Measurements from ENCODE around the gene TCTN1. TPM values are rescaled to one million over a fixed set of nuclear protein-coding genes. Genes with fewer than 3 reads are reported as not detected.

Gene TCTN1
- total and polyA plus RNA-seq, 2 donors (not counting 1 experiment from before 2014, with no cell fraction given): 49.1 to 69.8 TPM

DNA sequence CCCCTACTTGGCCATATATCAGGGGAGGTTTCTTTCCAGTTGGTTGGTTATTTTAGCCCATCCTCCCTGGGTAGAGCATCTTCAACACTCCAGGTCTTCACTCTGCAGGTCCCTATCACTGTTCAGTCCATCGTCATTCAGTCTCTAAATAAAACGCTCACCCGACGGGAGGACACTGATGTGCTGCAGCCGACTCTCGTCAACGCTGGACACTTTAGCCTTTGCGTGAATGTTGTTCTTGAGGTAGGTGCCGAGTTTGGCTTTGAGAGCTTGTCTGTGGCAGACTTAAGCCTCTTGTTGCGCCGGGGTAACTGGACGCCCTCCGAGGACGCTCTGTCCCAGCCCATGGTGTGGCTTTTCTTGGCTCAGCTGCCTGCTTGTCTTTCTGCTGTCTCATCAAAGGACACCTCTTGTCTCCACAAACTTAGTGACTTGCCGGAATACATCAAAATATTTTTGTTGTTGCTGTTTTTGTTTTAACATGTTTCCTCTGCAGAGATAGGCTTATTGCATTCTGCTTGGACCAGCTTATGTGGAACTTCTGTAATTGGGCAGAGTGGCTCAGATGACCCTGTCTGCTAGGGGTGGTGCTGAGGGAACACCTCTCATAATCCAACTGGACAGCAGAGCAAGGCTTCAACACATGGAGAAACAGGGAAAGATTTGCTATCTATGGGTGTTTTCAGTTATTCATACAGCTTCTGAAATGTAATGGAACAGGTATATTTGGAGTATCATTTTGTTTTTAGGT is 26.5 kb downstream of the TCTN1 start:
- Histone ChIP-seq H3K9ac (ENCODE audit: low read length) (no peak overlapping the region), H3K27ac (ENCODE audit: low read length in 2 of 2) (peak overlapping the region; percentile 71 to 90), H3K4me1 (ENCODE audit: control insufficient read depth in 2 of 2, insufficient read depth in 2 of 2, low read length in 2 of 2) (peaks cover 88 to 99% of the 10 kb centered on the region in 2 donors), H3K36me3 (replicated peaks in 1 of 2; ENCODE audit: control extremely low read depth in 1 of 2, control insufficient read depth in 1 of 2, extremely low read depth in 1 of 2, insufficient read depth in 2 of 2, low read length in 1 of 2) (peaks cover 0 to 10% of the 10 kb centered on the region in 2 experiments), H3K4me2 (replicated peaks; ENCODE audit: low read depth, low read length, poor library complexity, severe bottlenecking) (peak overlapping the region; percentile 56), H3K4me3 (ENCODE audit: control extremely low read depth in 1 of 5, extremely low read depth in 1 of 5, insufficient read depth in 1 of 5, low read depth in 2 of 5, low read length in 4 of 5) (peak overlapping the region in 3 of 5 experiments; percentile 15 to 36 (median 21)), H3K9me3 (ENCODE audit: control extremely low read depth in 1 of 3, control insufficient read depth in 2 of 3, insufficient read depth in 1 of 3, low read length in 2 of 3) (no peaks in the 10 kb centered on the region), H2AFZ (ENCODE audit: insufficient read depth, low read depth, low read length, poor library complexity, severe bottlenecking) (no peak overlapping the region), H4K20me1 (ENCODE audit: control insufficient read depth, insufficient read depth, low read length, poor library complexity, severe bottlenecking) (no peaks in the 10 kb centered on the region), H3K27me3 (replicated peaks in 1 of 4; ENCODE audit: control extremely low read depth in 1 of 4, control insufficient read depth in 3 of 4, insufficient read depth in 4 of 4, low read length in 3 of 4) (no peaks in the 10 kb centered on the region), H3K79me2 (ENCODE audit: control insufficient read depth, insufficient read depth, low read length) (peaks cover 87% of the 10 kb centered on the region)
- ATAC-seq (ENCODE audit: low read depth): peak; percentile 15
- TF ChIP-seq EZH2 (IDR thresholded peaks at IDR 0.05; ENCODE audit: borderline replicate concordance, insufficient read depth, low read depth, low read length, poor library complexity, severe bottlenecking): no peak
- TF ChIP-seq, protein P1, sequence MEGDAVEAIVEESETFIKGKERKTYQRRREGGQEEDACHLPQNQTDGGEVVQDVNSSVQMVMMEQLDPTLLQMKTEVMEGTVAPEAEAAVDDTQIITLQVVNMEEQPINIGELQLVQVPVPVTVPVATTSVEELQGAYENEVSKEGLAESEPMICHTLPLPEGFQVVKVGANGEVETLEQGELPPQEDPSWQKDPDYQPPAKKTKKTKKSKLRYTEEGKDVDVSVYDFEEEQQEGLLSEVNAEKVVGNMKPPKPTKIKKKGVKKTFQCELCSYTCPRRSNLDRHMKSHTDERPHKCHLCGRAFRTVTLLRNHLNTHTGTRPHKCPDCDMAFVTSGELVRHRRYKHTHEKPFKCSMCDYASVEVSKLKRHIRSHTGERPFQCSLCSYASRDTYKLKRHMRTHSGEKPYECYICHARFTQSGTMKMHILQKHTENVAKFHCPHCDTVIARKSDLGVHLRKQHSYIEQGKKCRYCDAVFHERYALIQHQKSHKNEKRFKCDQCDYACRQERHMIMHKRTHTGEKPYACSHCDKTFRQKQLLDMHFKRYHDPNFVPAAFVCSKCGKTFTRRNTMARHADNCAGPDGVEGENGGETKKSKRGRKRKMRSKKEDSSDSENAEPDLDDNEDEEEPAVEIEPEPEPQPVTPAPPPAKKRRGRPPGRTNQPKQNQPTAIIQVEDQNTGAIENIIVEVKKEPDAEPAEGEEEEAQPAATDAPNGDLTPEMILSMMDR (IDR thresholded peaks at IDR 0.05): no peak
- intact Hi-C loops (cut with micrococcal nuclease): no loop called here
- peak overlapping the region; percentile 98 for H3K27ac Mint-ChIP-seq
- no peaks in the 10 kb centered on the region for H3K27me3 Mint-ChIP-seq
- peaks cover 93% of the 10 kb centered on the region for H3K4me1 Mint-ChIP-seq
- no peak for DNase-seq
- CTCF ChIA-PET: interaction anchor here (0.9 to 3.1 kb wide), 6 partner anchors 9 to 39 kb away, joined by 3 to 11 read pairs (median 4); no protein-coding TSS in a partner anchor
- H3K9me3 Mint-ChIP-seq (ENCODE audit: insufficient read depth): peaks cover 1% of the 10 kb centered on the region
- POLR2A ChIA-PET: interaction anchor here (1.1 to 1.8 kb wide), 2 partner anchors 7 to 13 kb away, joined by 3 to 5 read pairs; no protein-coding TSS in a partner anchor
- peak overlapping the region; percentile 53 for H3K4me3 Mint-ChIP-seq
- 99% methylated on average over 13 of the region's 15 CpGs for WGBS (ENCODE audit: insufficient coverage)

DNA sequence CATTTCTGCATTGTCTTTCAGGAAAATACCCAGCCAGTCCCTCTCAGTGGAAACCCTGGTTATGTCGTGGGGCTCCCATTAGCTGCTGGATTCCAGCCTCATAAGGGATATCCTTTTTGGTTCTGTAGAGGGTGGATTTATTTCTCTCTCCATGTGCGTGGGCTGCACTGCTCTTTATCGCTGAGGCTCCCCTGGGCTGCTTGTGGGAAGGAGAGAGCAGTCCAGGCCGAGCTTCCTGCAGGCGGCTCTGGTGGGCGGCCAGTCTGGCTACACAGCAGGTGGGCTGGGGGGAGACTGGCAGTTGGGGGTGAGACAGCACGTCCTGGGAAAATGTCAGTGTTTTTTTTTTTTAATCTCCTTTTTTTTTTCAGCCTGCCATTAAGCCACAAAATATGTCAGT is 27.6 kb downstream of the TCTN1 start:
- Histone ChIP-seq H4K20me1 (ENCODE audit: control insufficient read depth, insufficient read depth, low read length, poor library complexity, severe bottlenecking) (no peaks in the 10 kb centered on the region), H3K36me3 (replicated peaks in 1 of 2; ENCODE audit: control extremely low read depth in 1 of 2, control insufficient read depth in 1 of 2, extremely low read depth in 1 of 2, insufficient read depth in 2 of 2, low read length in 1 of 2) (peaks cover 0 to 21% of the 10 kb centered on the region in 2 experiments), H3K27me3 (replicated peaks in 1 of 4; ENCODE audit: control extremely low read depth in 1 of 4, control insufficient read depth in 3 of 4, insufficient read depth in 4 of 4, low read length in 3 of 4) (no peaks in the 10 kb centered on the region), H3K79me2 (ENCODE audit: control insufficient read depth, insufficient read depth, low read length) (peaks cover 79% of the 10 kb centered on the region), H3K27ac (ENCODE audit: low read length in 2 of 2) (peak overlapping the region; percentile 71 to 90), H2AFZ (ENCODE audit: insufficient read depth, low read depth, low read length, poor library complexity, severe bottlenecking) (peak overlapping the region; percentile 34), H3K9ac (ENCODE audit: low read length) (no peak overlapping the region), H3K9me3 (ENCODE audit: control extremely low read depth in 1 of 3, control insufficient read depth in 2 of 3, insufficient read depth in 1 of 3, low read length in 2 of 3) (peaks cover 0 to 4% (median 0%) of the 10 kb centered on the region in 3 donors), H3K4me2 (replicated peaks; ENCODE audit: low read depth, low read length, poor library complexity, severe bottlenecking) (peak overlapping the region; percentile 56), H3K4me1 (ENCODE audit: control insufficient read depth in 2 of 2, insufficient read depth in 2 of 2, low read length in 2 of 2) (peaks cover 88 to 99% of the 10 kb centered on the region in 2 donors), H3K4me3 (ENCODE audit: control extremely low read depth in 1 of 5, extremely low read depth in 1 of 5, insufficient read depth in 1 of 5, low read depth in 2 of 5, low read length in 4 of 5) (peak overlapping the region in 3 of 5 experiments; percentile 5 to 36 (median 21))
- peaks cover 94% of the 10 kb centered on the region for H3K4me1 Mint-ChIP-seq
- ChIA-PET CTCF (interaction anchor here (0.7 to 3.1 kb wide), 5 partner anchors 21 to 130 kb away, joined by 3 to 11 read pairs (median 4); no protein-coding TSS in a partner anchor), POLR2A (interaction anchor here (0.7 to 1.8 kb wide), 2 partner anchors 8 to 26 kb away, joined by 4 to 5 read pairs; no protein-coding TSS in a partner anchor)
- H3K4me3 Mint-ChIP-seq: peak overlapping the region; percentile 53
- H3K27ac Mint-ChIP-seq: peak overlapping the region; percentile 98
- no peaks in the 10 kb centered on the region for H3K27me3 Mint-ChIP-seq
- 11% methylated on average over 5 of the region's 7 CpGs for WGBS (ENCODE audit: insufficient coverage)
- ATAC-seq (ENCODE audit: low read depth) (no peak), DNase-seq (no peak)
- TF ChIP-seq, protein P1 (IDR thresholded peaks at IDR 0.05): no peak
- TF ChIP-seq EZH2 (IDR thresholded peaks at IDR 0.05; ENCODE audit: borderline replicate concordance, insufficient read depth, low read depth, low read length, poor library complexity, severe bottlenecking): no peak
- peaks cover 1% of the 10 kb centered on the region for H3K9me3 Mint-ChIP-seq (ENCODE audit: insufficient read depth)
- intact Hi-C loops (cut with micrococcal nuclease): no loop called here
